ENCODE results near the gene ABHD8.

DNA sequence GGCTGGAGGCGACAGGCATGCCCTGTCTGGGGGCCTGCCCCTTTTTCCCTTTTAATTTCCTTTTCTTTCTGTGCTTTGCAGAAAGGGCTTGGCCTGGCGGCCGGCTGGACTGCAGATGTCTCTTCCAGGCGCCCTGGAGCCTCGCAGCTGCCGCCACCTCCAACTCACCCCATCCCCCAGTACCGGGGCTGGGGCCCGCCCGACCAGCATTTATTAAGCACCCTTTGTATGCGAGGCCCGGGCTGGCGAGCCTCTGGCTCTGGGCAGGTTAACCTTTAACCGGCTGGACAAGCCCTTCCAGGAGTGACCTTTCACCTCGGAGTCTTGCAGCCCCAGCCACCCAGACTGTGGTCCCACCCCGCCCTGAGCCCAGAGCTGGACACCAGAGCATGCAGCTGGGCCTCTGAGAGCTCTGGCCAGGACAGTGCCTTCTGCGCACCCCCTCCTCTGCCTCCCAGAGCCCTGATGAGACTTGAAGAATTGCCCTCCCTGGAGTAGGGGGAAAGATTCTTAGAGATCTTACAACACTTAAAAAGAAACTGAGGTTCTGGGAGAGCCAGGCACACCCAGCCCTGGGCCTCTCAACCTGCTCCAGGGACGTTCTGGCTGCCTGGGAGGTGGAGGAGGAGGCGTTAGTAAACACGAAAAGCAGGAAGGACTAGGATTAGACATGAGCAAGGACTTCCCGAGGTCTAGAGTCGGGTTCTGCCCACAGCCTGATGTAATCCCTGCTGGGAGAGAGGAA is 56.4 kb downstream of the ABHD8 start:
- TF ChIP-seq POLR2A (IDR thresholded peaks at IDR 0.05; ENCODE audit: low read length) (no peak), GATA1 (IDR thresholded peaks at IDR 0.05; ENCODE audit: low read depth, low read length) (no peak)
